Osteocyte (in vitro differentiated cells): Measurements from ENCODE around the gene DNM1L. TPM values are rescaled to one million over a fixed set of nuclear protein-coding genes. Genes with fewer than 3 reads are reported as not detected.

ENCODE experiments used
- DNase-seq: peaks from one replicate; pipeline ENCODE4 v3.0.0; 2021; ENCODE audit warnings: mixed read lengths; ENCODE audit not compliant: unreplicated experiment; ENCODE audit errors: extremely low spot score
- H3K27ac Mint-ChIP-seq: one replicate; pipeline ENCODE4 v1.8.0; 2021; ENCODE audit warnings: mild to moderate bottlenecking, mixed read lengths; ENCODE audit not compliant: unreplicated experiment
- H3K27me3 Mint-ChIP-seq: one replicate; pipeline ENCODE4 v1.8.0; 2021; ENCODE audit warnings: mixed read lengths; ENCODE audit not compliant: unreplicated experiment
- H3K36me3 Mint-ChIP-seq: one replicate; pipeline ENCODE4 v1.8.0; 2021; ENCODE audit warnings: mixed read lengths; ENCODE audit not compliant: unreplicated experiment
- H3K4me1 Mint-ChIP-seq: one replicate; pipeline ENCODE4 v1.8.0; 2021; ENCODE audit warnings: mixed read lengths; ENCODE audit not compliant: unreplicated experiment
- H3K4me3 Mint-ChIP-seq: one replicate; pipeline ENCODE4 v1.8.0; 2021; ENCODE audit warnings: mild to moderate bottlenecking, moderate library complexity, mixed read lengths; ENCODE audit not compliant: unreplicated experiment
- H3K9me3 Mint-ChIP-seq: one replicate; pipeline ENCODE4 v1.8.0; 2021; ENCODE audit warnings: mixed read lengths; ENCODE audit not compliant: unreplicated experiment
- CTCF ChIP-seq: fragments of 200-600 bp; sonication (generic); IDR thresholded peaks from 2 replicates; pipeline ENCODE4 v1.5.0; 2021; ENCODE audit warnings: antibody characterized with exemption, mild to moderate bottlenecking, moderate library complexity
- total RNA-seq: library from RNA; stranded (reverse); gene quantifications from 2 replicates; pipeline ENCODE4 v1.2.1, GENCODE V29; 2021

DNM1L gene
- total RNA-seq, 1 donor from 2014 or later: 67.0 TPM

GRCh38 chr12:32737715-32738114, 58.6 kb downstream of the DNM1L start:
- no peak overlapping the region for H3K4me3 Mint-ChIP-seq
- no peak for TF ChIP-seq CTCF
- no peak for DNase-seq
- no peak overlapping the region for H3K27ac Mint-ChIP-seq
- H3K36me3 Mint-ChIP-seq: peaks cover 26% of the 10 kb centered on the region
- no peaks in the 10 kb centered on the region for H3K4me1 Mint-ChIP-seq
- no peaks in the 10 kb centered on the region for H3K27me3 Mint-ChIP-seq
- no peaks in the 10 kb centered on the region for H3K9me3 Mint-ChIP-seq

- Mint-ChIP-seq H3K36me3 (peaks cover 35% of the 10 kb centered on the region), H3K9me3 (no peaks in the 10 kb centered on the region), H3K27ac (no peak overlapping the region), H3K27me3 (no peaks in the 10 kb centered on the region), H3K4me1 (no peaks in the 10 kb centered on the region), H3K4me3 (no peak overlapping the region)
- TF ChIP-seq CTCF: no peak
- DNase-seq: no peak
Measured at GRCh38 chr12:32739279-32739678, 60.2 kb downstream of the DNM1L start.

- H3K27me3 Mint-ChIP-seq: no peaks in the 10 kb centered on the region
- peaks cover 49% of the 10 kb centered on the region for H3K36me3 Mint-ChIP-seq
- H3K4me1 Mint-ChIP-seq: no peaks in the 10 kb centered on the region
- no peak for DNase-seq
- H3K27ac Mint-ChIP-seq: no peak overlapping the region
- no peak for TF ChIP-seq CTCF
- no peak overlapping the region for H3K4me3 Mint-ChIP-seq
- H3K9me3 Mint-ChIP-seq: no peaks in the 10 kb centered on the region
Measured at GRCh38 chr12:32742133-32742532, 63.0 kb downstream of the DNM1L start.

GRCh38 chr12:32743264-32743663, 64.2 kb downstream of the DNM1L start:
- no peaks in the 10 kb centered on the region for H3K27me3 Mint-ChIP-seq
- DNase-seq: no peak
- TF ChIP-seq CTCF: no peak
- H3K27ac Mint-ChIP-seq: no peak overlapping the region
- H3K4me1 Mint-ChIP-seq: no peaks in the 10 kb centered on the region
- H3K4me3 Mint-ChIP-seq: no peak overlapping the region
- peaks cover 51% of the 10 kb centered on the region for H3K36me3 Mint-ChIP-seq
- no peaks in the 10 kb centered on the region for H3K9me3 Mint-ChIP-seq

GRCh38 chr12:32753605-32754004, 74.5 kb downstream of the DNM1L start:
- no peaks in the 10 kb centered on the region for H3K9me3 Mint-ChIP-seq

More at GRCh38 chr12:32753605-32754004, 74.5 kb downstream of the DNM1L start:
- Mint-ChIP-seq H3K27ac (no peak overlapping the region), H3K4me1 (peaks cover 20% of the 10 kb centered on the region), H3K27me3 (no peaks in the 10 kb centered on the region), H3K4me3 (peak overlapping the region; percentile 90), H3K36me3 (peaks cover 26% of the 10 kb centered on the region)
- DNase-seq: no peak
- no peak for TF ChIP-seq CTCF
